GM12872 (cell line): ENCODE measurements around the gene THEM4.

ENCODE experiments used
- CTCF ChIP-seq: IDR thresholded peaks from 3 replicates; pipeline ENCODE4 v1.5.1; 2011; ENCODE audit warnings: low read depth, mild to moderate bottlenecking, low read length, moderate library complexity; ENCODE audit not compliant: insufficient read depth

Gene THEM4

GRCh38 chr1:151847867-151848596 lies 61.3 kb downstream of the THEM4 start:
- no peak for TF ChIP-seq CTCF

DNA sequence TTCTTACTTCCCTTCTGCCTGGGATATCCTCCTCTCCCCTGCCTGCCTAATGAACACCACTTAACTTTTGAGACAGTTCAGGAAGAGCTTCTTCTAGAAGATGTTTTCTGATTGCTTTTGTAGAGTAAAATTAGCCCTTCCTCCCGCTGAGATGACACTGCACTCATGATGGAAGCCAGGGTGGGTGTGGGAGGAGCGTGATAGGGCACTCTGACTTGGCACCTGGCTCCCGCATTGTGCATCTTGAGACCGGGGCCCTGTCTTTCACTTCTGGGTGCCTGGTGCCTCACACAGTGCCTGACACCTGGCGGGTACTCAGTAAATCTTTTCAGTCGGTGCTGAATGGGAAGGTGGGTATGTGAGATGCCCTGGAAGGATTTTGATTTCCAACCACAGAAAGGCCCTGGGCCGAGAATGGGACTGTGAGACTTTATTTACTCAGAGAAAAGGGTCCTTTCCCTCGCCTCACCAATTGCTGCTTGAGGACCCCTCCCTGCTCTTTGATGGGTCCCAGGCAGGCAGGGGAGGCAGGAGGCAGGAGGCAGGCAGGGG lies 62.5 kb downstream of the THEM4 start:
- no peak for TF ChIP-seq CTCF

- TF ChIP-seq CTCF: no peak
Observed at GRCh38 chr1:151846062-151846568, 63.2 kb downstream of the THEM4 start.

GRCh38 chr1:151843398-151843797 lies 65.9 kb downstream of the THEM4 start:
- TF ChIP-seq CTCF: no peak

GRCh38 chr1:151841141-151841540 lies 68.2 kb downstream of the THEM4 start:
- no peak for TF ChIP-seq CTCF

GRCh38 chr1:151840421-151840820 lies 68.9 kb downstream of the THEM4 start:
- no peak for TF ChIP-seq CTCF

- TF ChIP-seq CTCF: no peak
Observed at GRCh38 chr1:151839457-151840403, 69.6 kb downstream of the THEM4 start, which contains the start of gene C2CD4D. Gene C2CD4D (minus strand): TSS chr1:151839820. CDS start chr1:151838989, 831 bp downstream.
